ENCODE data around the gene DPYSL3.

DNA sequence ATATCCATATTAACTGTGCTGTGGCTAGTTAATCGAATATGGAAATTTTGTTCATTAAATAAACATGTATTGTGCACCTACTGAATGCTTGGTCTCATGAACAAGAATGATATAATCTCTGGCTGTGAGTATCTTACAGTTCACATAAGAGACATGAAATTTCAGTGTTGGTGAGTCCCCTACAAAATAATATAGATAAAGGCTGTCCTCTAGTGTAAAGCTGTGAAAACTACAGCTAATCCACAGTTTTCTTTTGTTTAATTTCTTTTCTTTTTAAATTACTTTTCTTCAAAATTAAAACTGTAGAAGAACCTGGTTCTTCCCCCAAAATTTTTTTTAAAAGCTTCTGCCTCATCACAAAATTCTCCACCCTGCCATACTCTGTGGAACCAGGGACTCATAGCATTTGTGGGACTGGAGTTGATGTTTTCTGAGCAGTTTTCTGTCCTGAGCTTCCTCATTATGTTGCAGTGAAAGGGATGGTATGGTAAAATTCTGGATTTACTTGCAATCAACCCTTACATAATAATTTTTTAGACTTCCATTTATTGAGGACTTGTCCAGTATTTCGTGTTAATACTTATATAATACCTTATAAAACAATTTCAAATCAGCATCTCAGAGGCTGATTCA lies 140.0 kb downstream of the DPYSL3 start:
- TF ChIP-seq CTCF (IDR thresholded peaks at IDR 0.05) (peak; percentile 21 to 41 (median 22)), POLR2A (IDR thresholded peaks at IDR 0.05) (no peak)
